Stomach (tissue), 4 donors: ENCODE data around the gene LMO2.

Source experiments
- CTCF ChIP-seq, 7 experiments: fragments of 450-650 bp in 4 of 7; fragments of 200-600 bp in 3 of 7; sonication (generic) in 3 of 7; IDR thresholded peaks; one replicate each; pipeline ENCODE4 v1.5.1; 2016 to 2019; ENCODE audit warnings: antibody characterized with exemption in 7 of 7, control low read depth in 2 of 7, mild to moderate bottlenecking in 1 of 7
- POLR2A ChIP-seq, 4 donors: fragments of 450-650 bp; IDR thresholded peaks; one replicate each; pipeline ENCODE4 v1.6.1; 2016; ENCODE audit warnings: antibody characterized with exemption in 4 of 4, control low read depth in 2 of 4, mild to moderate bottlenecking in 1 of 4, moderate library complexity in 1 of 4
- POLR2AphosphoS5 ChIP-seq, 3 donors: sonication (generic); formaldehyde crosslinking; IDR thresholded peaks; one replicate each; pipeline ENCODE4 v1.6.1; 2016; ENCODE audit warnings: antibody characterized with exemption in 3 of 3

- TF ChIP-seq CTCF (IDR thresholded peaks at IDR 0.05) (no peak), POLR2A (IDR thresholded peaks at IDR 0.05) (no peak), POLR2AphosphoS5 (IDR thresholded peaks at IDR 0.05) (no peak)
Measured at GRCh38 chr11:33860926-33861325, 30.9 kb downstream of the LMO2 start.
